Liver (tissue), 9 donors: ENCODE measurements around the gene DPP7. TPM values are rescaled to one million over a fixed set of nuclear protein-coding genes. Genes with fewer than 3 reads are reported as not detected.

Experiments
- DNase-seq: peaks from one replicate; pipeline ENCODE4 v3.0.0-alpha.2; 2017; ENCODE audit warnings: low spot score
- H3K27ac ChIP-seq, 2 donors: one replicate each; pipeline ENCODE4 v1.7.0; 2013; ENCODE audit warnings: inconsistent platforms in 2 of 2, low read length in 2 of 2, control low read depth in 1 of 2, low read depth in 1 of 2, mild to moderate bottlenecking in 1 of 2
- H3K27me3 ChIP-seq, 4 donors: one replicate each; pipeline versions ENCODE4 v1.6.1 to v1.7.0; 2013; ENCODE audit warnings: low read length in 3 of 4, inconsistent platforms in 1 of 4, mild to moderate bottlenecking in 1 of 4, moderate library complexity in 1 of 4; ENCODE audit not compliant: control insufficient read depth in 4 of 4, insufficient read depth in 4 of 4
- H3K36me3 ChIP-seq, 4 donors: one replicate each; pipeline versions ENCODE4 v1.6.1 to v1.7.0; 2013; ENCODE audit warnings: low read length in 3 of 4, mild to moderate bottlenecking in 3 of 4, low read depth in 1 of 4, moderate library complexity in 1 of 4; ENCODE audit not compliant: control insufficient read depth in 4 of 4, insufficient read depth in 3 of 4
- H3K4me1 ChIP-seq, 4 donors: one replicate each; pipeline versions ENCODE4 v1.6.1 to v1.7.0; 2013; ENCODE audit warnings: low read length in 3 of 4, mild to moderate bottlenecking in 3 of 4, moderate library complexity in 1 of 4; ENCODE audit not compliant: control insufficient read depth in 4 of 4, insufficient read depth in 4 of 4
- H3K4me3 ChIP-seq, 3 donors: one replicate each; pipeline versions ENCODE4 v1.6.1 to v1.7.0; 2013; ENCODE audit warnings: low read length in 3 of 3, control low read depth in 1 of 3, low read depth in 1 of 3, mild to moderate bottlenecking in 1 of 3
- H3K9ac ChIP-seq, 2 donors: one replicate each; pipeline ENCODE4 v1.7.0; 2013; ENCODE audit warnings: low read length in 2 of 2, mild to moderate bottlenecking in 2 of 2, moderate library complexity in 2 of 2, control low read depth in 1 of 2, low read depth in 1 of 2
- H3K9me3 ChIP-seq, 4 donors: one replicate each; pipeline versions ENCODE4 v1.6.1 to v1.7.0; 2013; ENCODE audit warnings: low read length in 3 of 4; ENCODE audit not compliant: control insufficient read depth in 4 of 4
- EGR1 ChIP-seq, 2 donors: IDR thresholded peaks; 2 replicates each; pipeline ENCODE4 v1.6.1; 2016 to 2018; ENCODE audit warnings: antibody characterized with exemption in 2 of 2, low read depth in 2 of 2
- FOXA1 ChIP-seq: IDR thresholded peaks from 2 replicates; pipeline ENCODE4 v1.6.1; 2016; ENCODE audit warnings: antibody characterized with exemption
- FOXA2 ChIP-seq: IDR thresholded peaks from 2 replicates; pipeline ENCODE4 v1.6.1; 2016; ENCODE audit warnings: antibody characterized with exemption
- GABPA ChIP-seq, 2 donors: IDR thresholded peaks in 1 of 2; conservative IDR thresholded peaks in 1 of 2; 2 replicates each; pipeline ENCODE4 v1.6.1; 2016; ENCODE audit warnings: antibody characterized with exemption in 2 of 2, mild to moderate bottlenecking in 1 of 2, moderate library complexity in 1 of 2
- HNF4A ChIP-seq, 2 donors: conservative IDR thresholded peaks; 2 replicates each; pipeline ENCODE4 v1.6.1; 2016; ENCODE audit warnings: antibody characterized with exemption in 2 of 2, mild to moderate bottlenecking in 2 of 2
- HNF4G ChIP-seq: IDR thresholded peaks from 2 replicates; pipeline ENCODE4 v1.6.1; 2016; ENCODE audit warnings: antibody characterized with exemption
- JUND ChIP-seq, 2 donors: IDR thresholded peaks; 2 replicates each; pipeline ENCODE4 v1.6.1; 2016; ENCODE audit warnings: antibody characterized with exemption in 2 of 2
- NR2F2 ChIP-seq: IDR thresholded peaks from 2 replicates; pipeline ENCODE4 v1.6.1; 2016; ENCODE audit warnings: antibody characterized with exemption
- RAD21 ChIP-seq, 2 donors: IDR thresholded peaks; 2 replicates each; pipeline ENCODE4 v1.6.1; 2016; ENCODE audit warnings: antibody characterized with exemption in 2 of 2, mild to moderate bottlenecking in 2 of 2
- RXRA ChIP-seq, 2 donors: IDR thresholded peaks; 2 replicates each; pipeline ENCODE4 v1.6.1; 2017 to 2018; ENCODE audit warnings: antibody characterized with exemption in 2 of 2, mild to moderate bottlenecking in 1 of 2
- SP1 ChIP-seq: IDR thresholded peaks from 2 replicates; pipeline ENCODE4 v1.6.1; 2018; ENCODE audit warnings: antibody characterized with exemption, mild to moderate bottlenecking
- TAF1 ChIP-seq: conservative IDR thresholded peaks from 2 replicates; pipeline ENCODE4 v1.6.1; 2016; ENCODE audit warnings: antibody characterized with exemption, mild to moderate bottlenecking
- YY1 ChIP-seq: IDR thresholded peaks from 2 replicates; pipeline ENCODE4 v1.6.1; 2016; ENCODE audit warnings: antibody characterized with exemption, mild to moderate bottlenecking
- WGBS: extraction: QIAGEN DNeasy Blood & Tissue Kit; methylation state at CpG from one replicate; pipeline ENCODE4 v1.1.7; 2013; 5-methylcytosine and 5-hydroxymethylcytosine counted together
- polyA plus RNA-seq, 2 donors: library from polyadenylated mRNA; stranded (reverse) in 1 of 2; unstranded in 1 of 2; fragments of 200-250 nt in 1 of 2; fragments of >200 nt in 1 of 2; fragmentation: Nextera tagmentation in 1 of 2; extraction: Ambion mirVana in 1 of 2; gene quantifications; one replicate each; pipeline versions ENCODE4 v1.2.1 to v1.2.3, GENCODE V29; 2013 to 2015
- total RNA-seq, 2 donors: library from RNA; depleted of rRNA; stranded (reverse); fragments of >200 nt; gene quantifications; one replicate each; pipeline ENCODE4 v1.2.3, GENCODE V29; 2014
- TF ChIP-seq, protein P1 (sequence below): fragments of 150-350 bp; IDR thresholded peaks from 2 replicates; pipeline ENCODE4 v1.5.1; 2017; ENCODE audit warnings: improper control_type of control experiment, low read depth, low read length; ENCODE audit not compliant: missing input control
- TF ChIP-seq, protein P2 (sequence below): IDR thresholded peaks from 2 replicates; pipeline ENCODE4 v1.6.1; 2016; ENCODE audit warnings: antibody characterized with exemption, mild to moderate bottlenecking
- TF ChIP-seq, protein P3 (sequence below): IDR thresholded peaks from 2 replicates; pipeline ENCODE4 v1.6.1; 2016; ENCODE audit warnings: antibody characterized with exemption
- TF ChIP-seq, protein P4 (sequence below): IDR thresholded peaks from 2 replicates; pipeline ENCODE4 v1.6.1; 2016; ENCODE audit warnings: antibody characterized with exemption
- TF ChIP-seq, protein P5 (sequence below): IDR thresholded peaks from 2 replicates; pipeline ENCODE4 v1.6.1; 2016; ENCODE audit warnings: antibody characterized with exemption
- donor health status: healthy.
- donor health status: healthy.
- donor health status: healthy.
- donor health status: healthy.
- donor health status: healthy.

Gene DPP7
- total and polyA plus RNA-seq, 4 donors, result 25.0 to 71.1 (median 50.7) TPM

DNA sequence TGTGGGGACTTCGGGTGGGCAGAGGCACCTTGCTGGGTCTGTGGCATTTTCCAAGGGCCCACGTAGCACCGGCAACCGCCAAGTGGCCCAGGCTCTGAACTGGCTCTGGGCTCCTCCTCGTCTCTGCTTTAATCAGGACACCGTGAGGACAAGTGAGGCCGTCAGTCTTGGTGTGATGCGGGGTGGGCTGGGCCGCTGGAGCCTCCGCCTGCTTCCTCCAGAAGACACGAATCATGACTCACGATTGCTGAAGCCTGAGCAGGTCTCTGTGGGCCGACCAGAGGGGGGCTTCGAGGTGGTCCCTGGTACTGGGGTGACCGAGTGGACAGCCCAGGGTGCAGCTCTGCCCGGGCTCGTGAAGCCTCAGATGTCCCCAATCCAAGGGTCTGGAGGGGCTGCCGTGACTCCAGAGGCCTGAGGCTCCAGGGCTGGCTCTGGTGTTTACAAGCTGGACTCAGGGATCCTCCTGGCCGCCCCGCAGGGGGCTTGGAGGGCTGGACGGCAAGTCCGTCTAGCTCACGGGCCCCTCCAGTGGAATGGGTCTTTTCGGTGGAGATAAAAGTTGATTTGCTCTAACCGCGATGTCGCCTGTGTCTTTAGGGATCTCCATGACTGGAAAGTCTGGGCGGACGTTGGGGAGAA is 5.8 kb downstream of the DPP7 start:
- DNase-seq, result no peak
- H3K4me3 ChIP-seq, result no peak overlapping the region
- H3K27ac ChIP-seq, result no peak overlapping the region
- H3K9me3 ChIP-seq, result no peaks in the 10 kb centered on the region
- H3K9ac ChIP-seq, result no peak overlapping the region
- H3K36me3 ChIP-seq, result peaks cover 10 to 36% (median 16%) of the 10 kb centered on the region in 4 donors
- TF ChIP-seq YY1 (no peak), HNF4A (conservative IDR thresholded peaks at IDR 0.05) (no peak), GABPA (IDR thresholded peaks at IDR 0.05 in 1 of 2, conservative IDR thresholded peaks at IDR 0.05 in 1 of 2) (no peak), RXRA (IDR thresholded peaks at IDR 0.05) (no peak), FOXA1 (no peak), EGR1 (IDR thresholded peaks at IDR 0.05; ENCODE audit: low read depth in 2 of 2) (no peak), TAF1 (no peak), SP1 (no peak), JUND (IDR thresholded peaks at IDR 0.05) (no peak), FOXA2 (no peak), HNF4G (no peak), RAD21 (IDR thresholded peaks at IDR 0.05) (no peak), NR2F2 (no peak)
- TF ChIP-seq, protein P1, sequence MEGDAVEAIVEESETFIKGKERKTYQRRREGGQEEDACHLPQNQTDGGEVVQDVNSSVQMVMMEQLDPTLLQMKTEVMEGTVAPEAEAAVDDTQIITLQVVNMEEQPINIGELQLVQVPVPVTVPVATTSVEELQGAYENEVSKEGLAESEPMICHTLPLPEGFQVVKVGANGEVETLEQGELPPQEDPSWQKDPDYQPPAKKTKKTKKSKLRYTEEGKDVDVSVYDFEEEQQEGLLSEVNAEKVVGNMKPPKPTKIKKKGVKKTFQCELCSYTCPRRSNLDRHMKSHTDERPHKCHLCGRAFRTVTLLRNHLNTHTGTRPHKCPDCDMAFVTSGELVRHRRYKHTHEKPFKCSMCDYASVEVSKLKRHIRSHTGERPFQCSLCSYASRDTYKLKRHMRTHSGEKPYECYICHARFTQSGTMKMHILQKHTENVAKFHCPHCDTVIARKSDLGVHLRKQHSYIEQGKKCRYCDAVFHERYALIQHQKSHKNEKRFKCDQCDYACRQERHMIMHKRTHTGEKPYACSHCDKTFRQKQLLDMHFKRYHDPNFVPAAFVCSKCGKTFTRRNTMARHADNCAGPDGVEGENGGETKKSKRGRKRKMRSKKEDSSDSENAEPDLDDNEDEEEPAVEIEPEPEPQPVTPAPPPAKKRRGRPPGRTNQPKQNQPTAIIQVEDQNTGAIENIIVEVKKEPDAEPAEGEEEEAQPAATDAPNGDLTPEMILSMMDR, result no peak
- TF ChIP-seq, protein P2, sequence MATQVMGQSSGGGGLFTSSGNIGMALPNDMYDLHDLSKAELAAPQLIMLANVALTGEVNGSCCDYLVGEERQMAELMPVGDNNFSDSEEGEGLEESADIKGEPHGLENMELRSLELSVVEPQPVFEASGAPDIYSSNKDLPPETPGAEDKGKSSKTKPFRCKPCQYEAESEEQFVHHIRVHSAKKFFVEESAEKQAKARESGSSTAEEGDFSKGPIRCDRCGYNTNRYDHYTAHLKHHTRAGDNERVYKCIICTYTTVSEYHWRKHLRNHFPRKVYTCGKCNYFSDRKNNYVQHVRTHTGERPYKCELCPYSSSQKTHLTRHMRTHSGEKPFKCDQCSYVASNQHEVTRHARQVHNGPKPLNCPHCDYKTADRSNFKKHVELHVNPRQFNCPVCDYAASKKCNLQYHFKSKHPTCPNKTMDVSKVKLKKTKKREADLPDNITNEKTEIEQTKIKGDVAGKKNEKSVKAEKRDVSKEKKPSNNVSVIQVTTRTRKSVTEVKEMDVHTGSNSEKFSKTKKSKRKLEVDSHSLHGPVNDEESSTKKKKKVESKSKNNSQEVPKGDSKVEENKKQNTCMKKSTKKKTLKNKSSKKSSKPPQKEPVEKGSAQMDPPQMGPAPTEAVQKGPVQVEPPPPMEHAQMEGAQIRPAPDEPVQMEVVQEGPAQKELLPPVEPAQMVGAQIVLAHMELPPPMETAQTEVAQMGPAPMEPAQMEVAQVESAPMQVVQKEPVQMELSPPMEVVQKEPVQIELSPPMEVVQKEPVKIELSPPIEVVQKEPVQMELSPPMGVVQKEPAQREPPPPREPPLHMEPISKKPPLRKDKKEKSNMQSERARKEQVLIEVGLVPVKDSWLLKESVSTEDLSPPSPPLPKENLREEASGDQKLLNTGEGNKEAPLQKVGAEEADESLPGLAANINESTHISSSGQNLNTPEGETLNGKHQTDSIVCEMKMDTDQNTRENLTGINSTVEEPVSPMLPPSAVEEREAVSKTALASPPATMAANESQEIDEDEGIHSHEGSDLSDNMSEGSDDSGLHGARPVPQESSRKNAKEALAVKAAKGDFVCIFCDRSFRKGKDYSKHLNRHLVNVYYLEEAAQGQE, result no peak
- TF ChIP-seq, protein P3, sequence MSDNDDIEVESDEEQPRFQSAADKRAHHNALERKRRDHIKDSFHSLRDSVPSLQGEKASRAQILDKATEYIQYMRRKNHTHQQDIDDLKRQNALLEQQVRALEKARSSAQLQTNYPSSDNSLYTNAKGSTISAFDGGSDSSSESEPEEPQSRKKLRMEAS, result no peak
- TF ChIP-seq, protein P4, sequence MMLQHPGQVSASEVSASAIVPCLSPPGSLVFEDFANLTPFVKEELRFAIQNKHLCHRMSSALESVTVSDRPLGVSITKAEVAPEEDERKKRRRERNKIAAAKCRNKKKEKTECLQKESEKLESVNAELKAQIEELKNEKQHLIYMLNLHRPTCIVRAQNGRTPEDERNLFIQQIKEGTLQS, result no peak
- TF ChIP-seq, protein P5, sequence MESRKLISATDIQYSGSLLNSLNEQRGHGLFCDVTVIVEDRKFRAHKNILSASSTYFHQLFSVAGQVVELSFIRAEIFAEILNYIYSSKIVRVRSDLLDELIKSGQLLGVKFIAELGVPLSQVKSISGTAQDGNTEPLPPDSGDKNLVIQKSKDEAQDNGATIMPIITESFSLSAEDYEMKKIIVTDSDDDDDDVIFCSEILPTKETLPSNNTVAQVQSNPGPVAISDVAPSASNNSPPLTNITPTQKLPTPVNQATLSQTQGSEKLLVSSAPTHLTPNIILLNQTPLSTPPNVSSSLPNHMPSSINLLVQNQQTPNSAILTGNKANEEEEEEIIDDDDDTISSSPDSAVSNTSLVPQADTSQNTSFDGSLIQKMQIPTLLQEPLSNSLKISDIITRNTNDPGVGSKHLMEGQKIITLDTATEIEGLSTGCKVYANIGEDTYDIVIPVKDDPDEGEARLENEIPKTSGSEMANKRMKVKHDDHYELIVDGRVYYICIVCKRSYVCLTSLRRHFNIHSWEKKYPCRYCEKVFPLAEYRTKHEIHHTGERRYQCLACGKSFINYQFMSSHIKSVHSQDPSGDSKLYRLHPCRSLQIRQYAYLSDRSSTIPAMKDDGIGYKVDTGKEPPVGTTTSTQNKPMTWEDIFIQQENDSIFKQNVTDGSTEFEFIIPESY, result no peak
- H3K27me3 ChIP-seq, result no peaks in the 10 kb centered on the region
- 92% methylated on average over 29 of the region's 29 CpGs for WGBS
- no peaks in the 10 kb centered on the region for H3K4me1 ChIP-seq
